Liver (tissue), 9 donors: ENCODE measurements around the gene OFD1. TPM values are rescaled to one million over a fixed set of nuclear protein-coding genes. Genes with fewer than 3 reads are reported as not detected.

Source experiments
- DNase-seq: peaks from one replicate; pipeline ENCODE4 v3.0.0-alpha.2; 2017; ENCODE audit warnings: low spot score
- H3K27ac ChIP-seq, 2 donors: one replicate each; pipeline ENCODE4 v1.7.0; 2013; ENCODE audit warnings: inconsistent platforms in 2 of 2, low read length in 2 of 2, control low read depth in 1 of 2, low read depth in 1 of 2, mild to moderate bottlenecking in 1 of 2
- H3K27me3 ChIP-seq, 4 donors: one replicate each; pipeline versions ENCODE4 v1.6.1 to v1.7.0; 2013; ENCODE audit warnings: low read length in 3 of 4, inconsistent platforms in 1 of 4, mild to moderate bottlenecking in 1 of 4, moderate library complexity in 1 of 4; ENCODE audit not compliant: control insufficient read depth in 4 of 4, insufficient read depth in 4 of 4
- H3K36me3 ChIP-seq, 4 donors: one replicate each; pipeline versions ENCODE4 v1.6.1 to v1.7.0; 2013; ENCODE audit warnings: low read length in 3 of 4, mild to moderate bottlenecking in 3 of 4, low read depth in 1 of 4, moderate library complexity in 1 of 4; ENCODE audit not compliant: control insufficient read depth in 4 of 4, insufficient read depth in 3 of 4
- H3K4me1 ChIP-seq, 4 donors: one replicate each; pipeline versions ENCODE4 v1.6.1 to v1.7.0; 2013; ENCODE audit warnings: low read length in 3 of 4, mild to moderate bottlenecking in 3 of 4, moderate library complexity in 1 of 4; ENCODE audit not compliant: control insufficient read depth in 4 of 4, insufficient read depth in 4 of 4
- H3K4me3 ChIP-seq, 3 donors: one replicate each; pipeline versions ENCODE4 v1.6.1 to v1.7.0; 2013; ENCODE audit warnings: low read length in 3 of 3, control low read depth in 1 of 3, low read depth in 1 of 3, mild to moderate bottlenecking in 1 of 3
- H3K9ac ChIP-seq, 2 donors: one replicate each; pipeline ENCODE4 v1.7.0; 2013; ENCODE audit warnings: low read length in 2 of 2, mild to moderate bottlenecking in 2 of 2, moderate library complexity in 2 of 2, control low read depth in 1 of 2, low read depth in 1 of 2
- H3K9me3 ChIP-seq, 4 donors: one replicate each; pipeline versions ENCODE4 v1.6.1 to v1.7.0; 2013; ENCODE audit warnings: low read length in 3 of 4; ENCODE audit not compliant: control insufficient read depth in 4 of 4
- FOXA1 ChIP-seq: IDR thresholded peaks from 2 replicates; pipeline ENCODE4 v1.6.1; 2016; ENCODE audit warnings: antibody characterized with exemption
- GABPA ChIP-seq, 2 donors: IDR thresholded peaks in 1 of 2; conservative IDR thresholded peaks in 1 of 2; 2 replicates each; pipeline ENCODE4 v1.6.1; 2016; ENCODE audit warnings: antibody characterized with exemption in 2 of 2, mild to moderate bottlenecking in 1 of 2, moderate library complexity in 1 of 2
- HNF4A ChIP-seq, 2 donors: conservative IDR thresholded peaks; 2 replicates each; pipeline ENCODE4 v1.6.1; 2016; ENCODE audit warnings: antibody characterized with exemption in 2 of 2, mild to moderate bottlenecking in 2 of 2
- HNF4G ChIP-seq: IDR thresholded peaks from 2 replicates; pipeline ENCODE4 v1.6.1; 2016; ENCODE audit warnings: antibody characterized with exemption
- NR2F2 ChIP-seq: IDR thresholded peaks from 2 replicates; pipeline ENCODE4 v1.6.1; 2016; ENCODE audit warnings: antibody characterized with exemption
- RAD21 ChIP-seq, 2 donors: IDR thresholded peaks; 2 replicates each; pipeline ENCODE4 v1.6.1; 2016; ENCODE audit warnings: antibody characterized with exemption in 2 of 2, mild to moderate bottlenecking in 2 of 2
- TAF1 ChIP-seq: conservative IDR thresholded peaks from 2 replicates; pipeline ENCODE4 v1.6.1; 2016; ENCODE audit warnings: antibody characterized with exemption, mild to moderate bottlenecking
- YY1 ChIP-seq: IDR thresholded peaks from 2 replicates; pipeline ENCODE4 v1.6.1; 2016; ENCODE audit warnings: antibody characterized with exemption, mild to moderate bottlenecking
- WGBS: extraction: QIAGEN DNeasy Blood & Tissue Kit; methylation state at CpG from one replicate; pipeline ENCODE4 v1.1.7; 2013; 5-methylcytosine and 5-hydroxymethylcytosine counted together
- polyA plus RNA-seq, 2 donors: library from polyadenylated mRNA; stranded (reverse) in 1 of 2; unstranded in 1 of 2; fragments of 200-250 nt in 1 of 2; fragments of >200 nt in 1 of 2; fragmentation: Nextera tagmentation in 1 of 2; extraction: Ambion mirVana in 1 of 2; gene quantifications; one replicate each; pipeline versions ENCODE4 v1.2.1 to v1.2.3, GENCODE V29; 2013 to 2015
- total RNA-seq, 2 donors: library from RNA; depleted of rRNA; stranded (reverse); fragments of >200 nt; gene quantifications; one replicate each; pipeline ENCODE4 v1.2.3, GENCODE V29; 2014
- TF ChIP-seq, protein P1 (sequence below): fragments of 150-350 bp; IDR thresholded peaks from 2 replicates; pipeline ENCODE4 v1.5.1; 2017; ENCODE audit warnings: improper control_type of control experiment, low read depth, low read length; ENCODE audit not compliant: missing input control
- TF ChIP-seq, protein P2 (sequence below): IDR thresholded peaks from 2 replicates; pipeline ENCODE4 v1.6.1; 2016; ENCODE audit warnings: antibody characterized with exemption
- TF ChIP-seq, protein P3 (sequence below): IDR thresholded peaks from 2 replicates; pipeline ENCODE4 v1.6.1; 2016; ENCODE audit warnings: antibody characterized with exemption
- donor health status: healthy.
- donor health status: healthy.
- donor health status: healthy.
- donor health status: healthy.
- donor health status: healthy.

Gene OFD1
- total and polyA plus RNA-seq, 4 donors: 2.9 to 15.7 (median 9.6) TPM

DNA sequence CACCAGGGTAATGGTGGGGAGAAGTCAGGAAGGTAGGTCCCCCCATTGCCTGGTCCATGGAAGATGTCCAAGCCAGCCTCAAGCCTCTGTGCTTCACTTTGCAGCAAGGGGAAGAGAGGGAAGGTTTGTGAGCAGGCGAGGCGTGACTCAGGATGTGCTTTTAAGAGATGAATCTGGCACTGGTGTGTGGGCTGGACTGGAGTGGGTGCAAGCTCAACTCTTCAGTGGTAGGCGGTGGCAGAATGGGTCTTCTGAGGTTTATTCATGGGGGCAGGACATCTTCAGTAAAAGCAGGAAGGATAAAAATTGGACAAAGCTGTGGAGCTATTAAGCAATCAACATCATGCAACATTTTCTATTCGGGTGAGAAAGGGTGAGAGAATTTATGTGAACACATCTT lies 63.0 kb downstream of the OFD1 start:
- no peak overlapping the region for H3K4me3 ChIP-seq
- H3K27ac ChIP-seq: no peak overlapping the region
- TF ChIP-seq, protein P1, sequence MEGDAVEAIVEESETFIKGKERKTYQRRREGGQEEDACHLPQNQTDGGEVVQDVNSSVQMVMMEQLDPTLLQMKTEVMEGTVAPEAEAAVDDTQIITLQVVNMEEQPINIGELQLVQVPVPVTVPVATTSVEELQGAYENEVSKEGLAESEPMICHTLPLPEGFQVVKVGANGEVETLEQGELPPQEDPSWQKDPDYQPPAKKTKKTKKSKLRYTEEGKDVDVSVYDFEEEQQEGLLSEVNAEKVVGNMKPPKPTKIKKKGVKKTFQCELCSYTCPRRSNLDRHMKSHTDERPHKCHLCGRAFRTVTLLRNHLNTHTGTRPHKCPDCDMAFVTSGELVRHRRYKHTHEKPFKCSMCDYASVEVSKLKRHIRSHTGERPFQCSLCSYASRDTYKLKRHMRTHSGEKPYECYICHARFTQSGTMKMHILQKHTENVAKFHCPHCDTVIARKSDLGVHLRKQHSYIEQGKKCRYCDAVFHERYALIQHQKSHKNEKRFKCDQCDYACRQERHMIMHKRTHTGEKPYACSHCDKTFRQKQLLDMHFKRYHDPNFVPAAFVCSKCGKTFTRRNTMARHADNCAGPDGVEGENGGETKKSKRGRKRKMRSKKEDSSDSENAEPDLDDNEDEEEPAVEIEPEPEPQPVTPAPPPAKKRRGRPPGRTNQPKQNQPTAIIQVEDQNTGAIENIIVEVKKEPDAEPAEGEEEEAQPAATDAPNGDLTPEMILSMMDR: no peak
- TF ChIP-seq FOXA1 (no peak), NR2F2 (no peak), TAF1 (no peak), HNF4G (no peak)
- no peak overlapping the region for H3K9ac ChIP-seq
- no peaks in the 10 kb centered on the region for H3K4me1 ChIP-seq
- no peaks in the 10 kb centered on the region for H3K36me3 ChIP-seq
- H3K27me3 ChIP-seq: no peaks in the 10 kb centered on the region
- H3K9me3 ChIP-seq: no peaks in the 10 kb centered on the region
- DNase-seq: no peak
- WGBS: 91% methylated on average over 4 of the region's 4 CpGs

DNA sequence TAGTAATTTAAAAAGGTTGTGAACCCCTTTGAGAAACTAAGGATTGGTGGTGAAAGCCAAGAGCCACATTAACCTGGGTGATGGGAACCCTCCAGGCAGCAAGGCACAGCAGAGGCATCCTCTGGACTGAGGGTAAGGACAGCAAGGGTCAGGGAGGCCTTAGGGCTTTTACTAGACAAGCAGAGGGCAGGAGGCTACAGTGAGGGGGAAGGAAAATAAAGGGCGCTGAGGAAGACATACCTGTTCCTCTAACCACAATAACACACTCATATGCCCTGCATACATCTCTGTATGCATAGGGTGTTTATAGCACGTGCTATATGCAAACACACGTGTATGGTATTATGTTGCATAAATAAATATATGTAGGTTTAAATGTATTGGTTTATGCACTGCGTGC lies 63.6 kb downstream of the OFD1 start:
- Histone ChIP-seq H3K27me3 (no peaks in the 10 kb centered on the region), H3K9me3 (no peaks in the 10 kb centered on the region), H3K4me3 (no peak overlapping the region), H3K4me1 (no peaks in the 10 kb centered on the region), H3K36me3 (no peaks in the 10 kb centered on the region), H3K27ac (no peak overlapping the region), H3K9ac (no peak overlapping the region)
- 90% methylated on average over 4 of the region's 4 CpGs for WGBS
- no peak for DNase-seq
- TF ChIP-seq, protein P2, sequence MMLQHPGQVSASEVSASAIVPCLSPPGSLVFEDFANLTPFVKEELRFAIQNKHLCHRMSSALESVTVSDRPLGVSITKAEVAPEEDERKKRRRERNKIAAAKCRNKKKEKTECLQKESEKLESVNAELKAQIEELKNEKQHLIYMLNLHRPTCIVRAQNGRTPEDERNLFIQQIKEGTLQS: no peak
- TF ChIP-seq HNF4A (conservative IDR thresholded peaks at IDR 0.05) (no peak), RAD21 (IDR thresholded peaks at IDR 0.05) (no peak), YY1 (no peak)
- TF ChIP-seq, protein P3, sequence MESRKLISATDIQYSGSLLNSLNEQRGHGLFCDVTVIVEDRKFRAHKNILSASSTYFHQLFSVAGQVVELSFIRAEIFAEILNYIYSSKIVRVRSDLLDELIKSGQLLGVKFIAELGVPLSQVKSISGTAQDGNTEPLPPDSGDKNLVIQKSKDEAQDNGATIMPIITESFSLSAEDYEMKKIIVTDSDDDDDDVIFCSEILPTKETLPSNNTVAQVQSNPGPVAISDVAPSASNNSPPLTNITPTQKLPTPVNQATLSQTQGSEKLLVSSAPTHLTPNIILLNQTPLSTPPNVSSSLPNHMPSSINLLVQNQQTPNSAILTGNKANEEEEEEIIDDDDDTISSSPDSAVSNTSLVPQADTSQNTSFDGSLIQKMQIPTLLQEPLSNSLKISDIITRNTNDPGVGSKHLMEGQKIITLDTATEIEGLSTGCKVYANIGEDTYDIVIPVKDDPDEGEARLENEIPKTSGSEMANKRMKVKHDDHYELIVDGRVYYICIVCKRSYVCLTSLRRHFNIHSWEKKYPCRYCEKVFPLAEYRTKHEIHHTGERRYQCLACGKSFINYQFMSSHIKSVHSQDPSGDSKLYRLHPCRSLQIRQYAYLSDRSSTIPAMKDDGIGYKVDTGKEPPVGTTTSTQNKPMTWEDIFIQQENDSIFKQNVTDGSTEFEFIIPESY: no peak

DNA sequence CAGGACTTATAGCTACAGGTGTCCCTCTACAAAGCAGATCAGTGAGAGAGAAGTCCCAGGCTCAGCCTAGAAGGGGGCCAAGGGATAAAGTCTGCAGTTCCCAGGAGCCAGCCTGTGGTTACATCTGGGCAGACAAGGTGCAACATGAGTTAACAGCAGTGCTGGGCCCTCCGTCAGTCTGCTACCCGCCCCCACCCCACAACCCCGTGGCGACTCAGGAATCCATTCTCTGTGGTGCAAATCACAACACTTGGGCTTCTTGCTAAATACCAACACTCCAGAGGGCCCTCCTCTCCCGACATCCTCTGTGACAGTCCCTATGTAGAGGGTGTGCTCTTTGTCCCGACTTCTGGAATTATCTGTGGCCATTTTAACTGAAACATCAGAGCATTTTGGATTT lies 68.6 kb downstream of the OFD1 start:
- H3K36me3 ChIP-seq: no peaks in the 10 kb centered on the region
- no peaks in the 10 kb centered on the region for H3K27me3 ChIP-seq
- TF ChIP-seq GABPA (IDR thresholded peaks at IDR 0.05 in 1 of 2, conservative IDR thresholded peaks at IDR 0.05 in 1 of 2) (no peak), HNF4G (no peak)
- TF ChIP-seq, protein P1: no peak
- no peak overlapping the region for H3K9ac ChIP-seq
- WGBS: 41% methylated on average over 6 of the region's 6 CpGs
- H3K9me3 ChIP-seq: no peaks in the 10 kb centered on the region
- H3K27ac ChIP-seq: no peak overlapping the region
- DNase-seq: no peak
- H3K4me3 ChIP-seq: no peak overlapping the region
- no peaks in the 10 kb centered on the region for H3K4me1 ChIP-seq
